Keratinocyte (primary cell): ENCODE measurements around the gene CFI. TPM values are rescaled to one million over a fixed set of nuclear protein-coding genes. Genes with fewer than 3 reads are reported as not detected.
"Not testable (repeated sequence)": the region's sequence is repeated elsewhere in the genome, so short reads cannot be mapped to it uniquely, and the experiment has no call there.

Source experiments
- DNase-seq: peaks from one replicate; pipeline ENCODE4 v3.0.0-alpha.2; 2011; ENCODE audit warnings: low read depth, missing footprints, low spot score
- FAIRE-seq: peaks from 2 replicates; lab custom pipeline; 2011; peaks lifted over from hg19 to GRCh38; lab: Jason Lieb, UNC
- H2AFZ ChIP-seq: 2 replicates; pipeline ENCODE4 v1.6.0; 2012; ENCODE audit warnings: low read length, control low read depth, inconsistent platforms; ENCODE audit not compliant: control insufficient read depth
- H3K27ac ChIP-seq: 2 replicates; pipeline ENCODE4 v1.5.1; 2011; ENCODE audit warnings: low read length; ENCODE audit not compliant: control insufficient read depth, insufficient read depth
- H3K27me3 ChIP-seq: 3 replicates; pipeline ENCODE4 v1.6.0; 2011; ENCODE audit warnings: low read length; ENCODE audit not compliant: control insufficient read depth, insufficient read depth; ENCODE audit errors: extremely low read depth
- H3K36me3 ChIP-seq, 2 experiments: 2 replicates in 1 of 2; 3 replicates in 1 of 2; pipeline ENCODE4 v1.5.1; 2011; ENCODE audit warnings: low read length in 2 of 2, mild to moderate bottlenecking in 1 of 2; ENCODE audit not compliant: control insufficient read depth in 2 of 2, insufficient read depth in 2 of 2; ENCODE audit errors: extremely low read depth in 1 of 2
- H3K4me1 ChIP-seq: 3 replicates; pipeline ENCODE4 v1.5.1; 2011; ENCODE audit warnings: low read length; ENCODE audit not compliant: control insufficient read depth, insufficient read depth; ENCODE audit errors: extremely low read depth
- H3K4me2 ChIP-seq: 3 replicates; pipeline ENCODE4 v1.6.0; 2011; ENCODE audit warnings: low read depth, low read length; ENCODE audit not compliant: control insufficient read depth, insufficient read depth; ENCODE audit errors: extremely low read depth
- H3K4me3 ChIP-seq, 3 experiments: fragments of 200-600 bp in 1 of 3; sonication (generic) in 1 of 3; 2 replicates in 2 of 3; 3 replicates in 1 of 3; pipeline ENCODE4 v1.5.1; 2011 to 2016; ENCODE audit warnings: low read length in 3 of 3, mild to moderate bottlenecking in 3 of 3, control low read depth in 2 of 3, inconsistent platforms in 1 of 3, low read depth in 1 of 3, mixed read lengths in 1 of 3, mixed run types in 1 of 3, moderate library complexity in 1 of 3; ENCODE audit not compliant: control insufficient read depth in 2 of 3, insufficient read depth in 2 of 3; ENCODE audit errors: extremely low read depth in 1 of 3
- H3K79me2 ChIP-seq: 2 replicates; pipeline ENCODE4 v1.6.0; 2012; ENCODE audit warnings: low read length; ENCODE audit not compliant: control insufficient read depth, insufficient read depth
- H3K9ac ChIP-seq: 3 replicates; pipeline ENCODE4 v1.6.0; 2011; ENCODE audit warnings: low read length; ENCODE audit not compliant: control insufficient read depth, insufficient read depth; ENCODE audit errors: extremely low read depth
- H3K9me1 ChIP-seq: 3 replicates; pipeline ENCODE4 v1.6.0; 2011; ENCODE audit warnings: low read length; ENCODE audit not compliant: control insufficient read depth, insufficient read depth; ENCODE audit errors: extremely low read depth
- H3K9me3 ChIP-seq: 2 replicates; pipeline ENCODE4 v1.5.1; 2012; ENCODE audit warnings: low read depth, low read length; ENCODE audit not compliant: control insufficient read depth
- H4K20me1 ChIP-seq: 3 replicates; pipeline ENCODE4 v1.6.0; 2011; ENCODE audit warnings: low read length; ENCODE audit not compliant: control insufficient read depth, insufficient read depth; ENCODE audit errors: extremely low read depth
- CTCF ChIP-seq, 3 experiments: IDR thresholded peaks in 1 of 3; conservative IDR thresholded peaks in 1 of 3; optimal IDR thresholded peaks in 1 of 3; 2 replicates in 2 of 3; 3 replicates in 1 of 3; pipeline versions ENCODE3 to v1.5.1; 2011; ENCODE audit warnings: low read length in 3 of 3, mild to moderate bottlenecking in 3 of 3, moderate library complexity in 2 of 3, control low read depth in 1 of 3, inconsistent platforms in 1 of 3; ENCODE audit not compliant: insufficient read depth in 2 of 3; ENCODE audit errors: extremely low read depth in 1 of 3
- EZH2 ChIP-seq: IDR thresholded peaks from one replicate; pipeline ENCODE4 v1.6.1; 2012; ENCODE audit warnings: inconsistent platforms, mild to moderate bottlenecking, low read length, moderate library complexity
- dilution Hi-C: fragments of 300-500 bp; cut with MboI; formaldehyde crosslinking; loops from one replicate; pipeline ENCODE4 v1.7.0; 2020; ENCODE audit warnings: low sequenced_read_pairs; ENCODE audit not compliant: extremely low pct_ligation_motif_present
- polyA plus RNA-seq, 5 experiments: library from polyadenylated mRNA; depleted of rRNA in 3 of 5; stranded (reverse) in 3 of 5; stranded (forward) in 1 of 5; unstranded in 1 of 5; fragments of >200 nt; gene quantifications; 1 replicate in 1 of 5; 2 replicates in 3 of 5; 3 replicates in 1 of 5; pipeline versions ENCODE4 v1.2.1 to v1.2.3, GENCODE V29; 2011 to 2012; ENCODE audit warnings: missing spikeins in 2 of 5, low read depth in 1 of 5, low replicate concordance in 1 of 5

Gene CFI
- polyA plus RNA-seq, 1 donor (not counting 4 experiments of a cell fraction or from before 2014, with no cell fraction given), result not detected

- dilution Hi-C loops, result no loop called here
- H3K4me1 ChIP-seq, result no peaks in the 10 kb centered on the region
- no peak for TF ChIP-seq EZH2
- TF ChIP-seq CTCF (optimal IDR thresholded peaks at IDR 0.05 in 1 of 3, IDR thresholded peaks at IDR 0.05 in 1 of 3, conservative IDR thresholded peaks at IDR 0.05 in 1 of 3; ENCODE audit: extremely low read depth in 1 of 3, insufficient read depth in 2 of 3, low read length in 3 of 3), result no peak
Observed at GRCh38 chr4:109786846-109787245, 15.0 kb downstream of the CFI start.

GRCh38 chr4:109782092-109782491, 19.7 kb downstream of the CFI start:
- H3K4me3 ChIP-seq, H3K27ac ChIP-seq, H3K36me3 ChIP-seq, H3K27me3 ChIP-seq, H3K9me3 ChIP-seq, H3K4me1 ChIP-seq, DNase-seq, H3K4me2 ChIP-seq, FAIRE-seq, H3K9ac ChIP-seq, dilution Hi-C loops, H4K20me1 ChIP-seq, H3K9me1 ChIP-seq, H3K79me2 ChIP-seq, H2AFZ ChIP-seq: not testable (repeated sequence)

More at GRCh38 chr4:109786846-109787245, 15.0 kb downstream of the CFI start:
- no peak overlapping the region for H3K27ac ChIP-seq
- H3K4me2 ChIP-seq, result no peak overlapping the region
- FAIRE-seq, result no peak
- no peaks in the 10 kb centered on the region for H3K9me3 ChIP-seq
- H3K4me3 ChIP-seq, result no peak overlapping the region
- no peaks in the 10 kb centered on the region for H4K20me1 ChIP-seq
- no peak overlapping the region for H3K9ac ChIP-seq
- no peaks in the 10 kb centered on the region for H3K27me3 ChIP-seq
- no peak overlapping the region for H2AFZ ChIP-seq
- H3K79me2 ChIP-seq, result no peaks in the 10 kb centered on the region
- no peaks in the 10 kb centered on the region for H3K36me3 ChIP-seq
- H3K9me1 ChIP-seq, result no peaks in the 10 kb centered on the region
- no peak for DNase-seq

GRCh38 chr4:109764789-109765402, 36.9 kb downstream of the CFI start:
- Histone ChIP-seq H3K4me3 (no peak overlapping the region), H3K9me3 (no peaks in the 10 kb centered on the region), H2AFZ (no peak overlapping the region), H3K9me1 (no peaks in the 10 kb centered on the region), H3K27ac (no peak overlapping the region), H3K79me2 (no peaks in the 10 kb centered on the region), H3K4me2 (no peak overlapping the region), H4K20me1 (no peaks in the 10 kb centered on the region), H3K9ac (no peak overlapping the region), H3K36me3 (no peaks in the 10 kb centered on the region), H3K27me3 (peaks cover 3% of the 10 kb centered on the region), H3K4me1 (no peaks in the 10 kb centered on the region)
- DNase-seq, result no peak
- dilution Hi-C loops, result no loop called here
- FAIRE-seq, result no peak
- TF ChIP-seq CTCF (optimal IDR thresholded peaks at IDR 0.05 in 1 of 3, IDR thresholded peaks at IDR 0.05 in 1 of 3, conservative IDR thresholded peaks at IDR 0.05 in 1 of 3; ENCODE audit: extremely low read depth in 1 of 3, insufficient read depth in 2 of 3, low read length in 3 of 3) (no peak), EZH2 (no peak)
